ENCODE data around the gene STX3. TPM values are rescaled to one million over a fixed set of nuclear protein-coding genes. Genes with fewer than 3 reads are reported as not detected.
"Not testable (repeated sequence)": the region's sequence is repeated elsewhere in the genome, so short reads cannot be mapped to it uniquely, and the experiment has no call there.

The STX3 gene
- polyA plus RNA-seq, 1 donor from 2014 or later, result 21.3 TPM

GRCh38 chr11:59849129-59849528 is 94.0 kb downstream of the STX3 start:
- no peaks in the 10 kb centered on the region for H3K36me3 ChIP-seq (ENCODE audit: insufficient read depth, low read length)
- H3K79me2 ChIP-seq (replicated peaks; ENCODE audit: insufficient read depth, low read length), result no peaks in the 10 kb centered on the region
- no peaks in the 10 kb centered on the region for H3K9me2 ChIP-seq (ENCODE audit: insufficient read depth, low read length)
- H3K4me2 ChIP-seq (ENCODE audit: low read length), result no peak overlapping the region
- no peak for TF ChIP-seq CTCF (IDR thresholded peaks at IDR 0.05; ENCODE audit: poor library complexity, severe bottlenecking)
- TF ChIP-seq MXI1 (conservative IDR thresholded peaks at IDR 0.05; ENCODE audit: poor library complexity, severe bottlenecking), result no peak
- no peak for TF ChIP-seq SMC3 (conservative IDR thresholded peaks at IDR 0.05; ENCODE audit: poor library complexity)
- H3K9ac ChIP-seq (ENCODE audit: low read length), result no peak overlapping the region
- no peaks in the 10 kb centered on the region for H4K20me1 ChIP-seq (ENCODE audit: insufficient read depth)
- no peaks in the 10 kb centered on the region for H3K27me3 ChIP-seq (ENCODE audit: insufficient read depth, low read depth, low read length)
- no peak overlapping the region for H3K27ac ChIP-seq (ENCODE audit: low read length)
- no peak overlapping the region for H3K4me3 ChIP-seq (ENCODE audit: low read length)
- H3K9me3 ChIP-seq (ENCODE audit: low read length), result no peaks in the 10 kb centered on the region
- H2AFZ ChIP-seq (ENCODE audit: low read depth, low read length), result no peak overlapping the region
- no peaks in the 10 kb centered on the region for H3F3A ChIP-seq (ENCODE audit: insufficient read depth, low read length, poor library complexity, severe bottlenecking)

- not testable (repeated sequence) for H2AFZ ChIP-seq (ENCODE audit: low read depth, low read length); H3K9ac ChIP-seq (ENCODE audit: low read length); H3F3A ChIP-seq (ENCODE audit: insufficient read depth, low read length, poor library complexity, severe bottlenecking); H4K20me1 ChIP-seq (ENCODE audit: insufficient read depth); H3K79me2 ChIP-seq (replicated peaks; ENCODE audit: insufficient read depth, low read length); H3K27me3 ChIP-seq (ENCODE audit: insufficient read depth, low read depth, low read length); H3K4me2 ChIP-seq (ENCODE audit: low read length); H3K9me2 ChIP-seq (ENCODE audit: insufficient read depth, low read length); H3K9me3 ChIP-seq (ENCODE audit: low read length); H3K36me3 ChIP-seq (ENCODE audit: insufficient read depth, low read length); H3K4me3 ChIP-seq (ENCODE audit: low read length); H3K27ac ChIP-seq (ENCODE audit: low read length)
Observed at GRCh38 chr11:59849551-59849950, 94.4 kb downstream of the STX3 start.

GRCh38 chr11:59851416-59851815 is 96.2 kb downstream of the STX3 start:
- H3K36me3 ChIP-seq (ENCODE audit: insufficient read depth, low read length); H3K27me3 ChIP-seq (ENCODE audit: insufficient read depth, low read depth, low read length); H3K9ac ChIP-seq (ENCODE audit: low read length); H2AFZ ChIP-seq (ENCODE audit: low read depth, low read length); H3K9me3 ChIP-seq (ENCODE audit: low read length); H4K20me1 ChIP-seq (ENCODE audit: insufficient read depth); H3F3A ChIP-seq (ENCODE audit: insufficient read depth, low read length, poor library complexity, severe bottlenecking); H3K4me2 ChIP-seq (ENCODE audit: low read length); H3K79me2 ChIP-seq (replicated peaks; ENCODE audit: insufficient read depth, low read length); H3K27ac ChIP-seq (ENCODE audit: low read length); H3K9me2 ChIP-seq (ENCODE audit: insufficient read depth, low read length); H3K4me3 ChIP-seq (ENCODE audit: low read length): not testable (repeated sequence)

GRCh38 chr11:59854871-59855270 is 99.7 kb downstream of the STX3 start:
- H3K9me3 ChIP-seq (ENCODE audit: low read length), result no peaks in the 10 kb centered on the region
- H3K27me3 ChIP-seq (ENCODE audit: insufficient read depth, low read depth, low read length), result no peaks in the 10 kb centered on the region
- no peak overlapping the region for H3K4me2 ChIP-seq (ENCODE audit: low read length)

More at GRCh38 chr11:59854871-59855270, 99.7 kb downstream of the STX3 start:
- no peaks in the 10 kb centered on the region for H3K79me2 ChIP-seq (replicated peaks; ENCODE audit: insufficient read depth, low read length)
- no peaks in the 10 kb centered on the region for H3K9me2 ChIP-seq (ENCODE audit: insufficient read depth, low read length)
- H3K4me3 ChIP-seq (ENCODE audit: low read length), result no peak overlapping the region
- no peaks in the 10 kb centered on the region for H4K20me1 ChIP-seq (ENCODE audit: insufficient read depth)
- H3F3A ChIP-seq (ENCODE audit: insufficient read depth, low read length, poor library complexity, severe bottlenecking), result no peaks in the 10 kb centered on the region
- no peaks in the 10 kb centered on the region for H3K36me3 ChIP-seq (ENCODE audit: insufficient read depth, low read length)
- TF ChIP-seq EP300 (conservative IDR thresholded peaks at IDR 0.05; ENCODE audit: poor library complexity, severe bottlenecking) (no peak), SMC3 (conservative IDR thresholded peaks at IDR 0.05; ENCODE audit: poor library complexity) (no peak), RAD21 (conservative IDR thresholded peaks at IDR 0.05) (no peak), EZH2 (IDR thresholded peaks at IDR 0.05; ENCODE audit: borderline replicate concordance, insufficient read depth, low read length, poor library complexity, severe bottlenecking) (no peak), POLR2AphosphoS5 (IDR thresholded peaks at IDR 0.05) (no peak), TAF1 (IDR thresholded peaks at IDR 0.05; ENCODE audit: low read depth) (no peak), MXI1 (conservative IDR thresholded peaks at IDR 0.05; ENCODE audit: poor library complexity, severe bottlenecking) (no peak), CTCF (IDR thresholded peaks at IDR 0.05; ENCODE audit: poor library complexity, severe bottlenecking) (no peak), REST (IDR thresholded peaks at IDR 0.05; ENCODE audit: borderline replicate concordance) (no peak)
- H2AFZ ChIP-seq (ENCODE audit: low read depth, low read length), result no peak overlapping the region
- no peak overlapping the region for H3K9ac ChIP-seq (ENCODE audit: low read length)
- H3K27ac ChIP-seq (ENCODE audit: low read length), result no peak overlapping the region

Measured in neural cell (in vitro differentiated cells).